Spleen (tissue), 7 donors: ENCODE measurements around the gene PRKCA.

Experiments
- POLR2A ChIP-seq, 3 donors: fragments of 450-650 bp; IDR thresholded peaks; one replicate each; pipeline ENCODE4 v1.5.1; 2017; ENCODE audit warnings: antibody characterized with exemption in 3 of 3, mild to moderate bottlenecking in 1 of 3
- POLR2AphosphoS5 ChIP-seq, 3 donors: sonication (generic); formaldehyde crosslinking; IDR thresholded peaks; one replicate each; pipeline ENCODE4 v1.5.1; 2017; ENCODE audit warnings: antibody characterized with exemption in 3 of 3
- TF ChIP-seq, protein P1 (sequence below), 11 experiments: fragments of 200-600 bp in 7 of 11; fragments of 450-650 bp in 4 of 11; sonication (generic) in 4 of 11; IDR thresholded peaks in 8 of 11; conservative IDR thresholded peaks in 3 of 11; 1 replicate in 7 of 11; 2 replicates in 4 of 11; pipeline versions ENCODE4 v1.4.0 to v1.8.0; 2016 to 2021; ENCODE audit warnings: antibody characterized with exemption in 11 of 11, inconsistent platforms in 4 of 11, mild to moderate bottlenecking in 1 of 11
- donor health status: DM: no; HTN: no; CAD: no; lungs with moderate emphysema.
- donor health status: DM: no; HTN: no; CAD: no.
- donor health status: DM: no; HTN: no; CAD: no.

DNA sequence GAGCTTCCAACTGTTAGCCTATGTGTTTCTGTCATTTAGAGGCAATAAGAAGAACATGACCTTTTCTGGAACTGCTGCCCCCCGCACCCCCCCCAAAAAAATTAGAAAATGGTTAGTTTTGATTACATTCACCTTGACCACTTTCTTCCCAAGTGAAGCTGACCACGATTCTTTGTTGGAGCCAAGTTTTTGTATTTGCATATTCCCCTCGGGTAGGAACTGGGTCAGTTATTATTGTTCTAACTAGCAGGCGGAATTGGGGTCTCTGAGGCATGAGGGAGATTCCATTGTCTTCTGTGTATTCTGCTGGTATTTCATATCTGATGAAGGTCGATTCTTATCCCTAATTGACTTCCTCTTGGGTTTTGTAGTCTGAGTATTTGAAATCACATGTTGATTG lies 231.6 kb downstream of the PRKCA start:
- TF ChIP-seq, protein P1, sequence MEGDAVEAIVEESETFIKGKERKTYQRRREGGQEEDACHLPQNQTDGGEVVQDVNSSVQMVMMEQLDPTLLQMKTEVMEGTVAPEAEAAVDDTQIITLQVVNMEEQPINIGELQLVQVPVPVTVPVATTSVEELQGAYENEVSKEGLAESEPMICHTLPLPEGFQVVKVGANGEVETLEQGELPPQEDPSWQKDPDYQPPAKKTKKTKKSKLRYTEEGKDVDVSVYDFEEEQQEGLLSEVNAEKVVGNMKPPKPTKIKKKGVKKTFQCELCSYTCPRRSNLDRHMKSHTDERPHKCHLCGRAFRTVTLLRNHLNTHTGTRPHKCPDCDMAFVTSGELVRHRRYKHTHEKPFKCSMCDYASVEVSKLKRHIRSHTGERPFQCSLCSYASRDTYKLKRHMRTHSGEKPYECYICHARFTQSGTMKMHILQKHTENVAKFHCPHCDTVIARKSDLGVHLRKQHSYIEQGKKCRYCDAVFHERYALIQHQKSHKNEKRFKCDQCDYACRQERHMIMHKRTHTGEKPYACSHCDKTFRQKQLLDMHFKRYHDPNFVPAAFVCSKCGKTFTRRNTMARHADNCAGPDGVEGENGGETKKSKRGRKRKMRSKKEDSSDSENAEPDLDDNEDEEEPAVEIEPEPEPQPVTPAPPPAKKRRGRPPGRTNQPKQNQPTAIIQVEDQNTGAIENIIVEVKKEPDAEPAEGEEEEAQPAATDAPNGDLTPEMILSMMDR (IDR thresholded peaks at IDR 0.05 in 8 of 11, conservative IDR thresholded peaks at IDR 0.05 in 3 of 11) = no peak
- no peak for TF ChIP-seq POLR2A (IDR thresholded peaks at IDR 0.05)
- TF ChIP-seq POLR2AphosphoS5 (IDR thresholded peaks at IDR 0.05) = no peak
